GM21515 (cell line): Measurements from ENCODE around the gene MAMLD1.

Source experiments
- ATAC-seq: cut with Tn5 transposase; IDR thresholded peaks from one replicate; pipeline ENCODE4 v1.9.1; 2021; ENCODE audit not compliant: unreplicated experiment

The MAMLD1 gene

GRCh38 chrX:150525061-150525919 is 162.2 kb downstream of the MAMLD1 start:
- no peak for ATAC-seq

- ATAC-seq, result no peak
Observed at GRCh38 chrX:150526692-150527091, 163.6 kb downstream of the MAMLD1 start.

GRCh38 chrX:150527108-150527507 is 164.0 kb downstream of the MAMLD1 start:
- no peak for ATAC-seq

GRCh38 chrX:150529587-150529986 is 166.5 kb downstream of the MAMLD1 start:
- ATAC-seq, result no peak

GRCh38 chrX:150530821-150531220 is 167.7 kb downstream of the MAMLD1 start:
- ATAC-seq, result no peak

- no peak for ATAC-seq
Observed at GRCh38 chrX:150531467-150531866, 168.3 kb downstream of the MAMLD1 start.

GRCh38 chrX:150533863-150534262 is 170.7 kb downstream of the MAMLD1 start:
- ATAC-seq, result no peak

- ATAC-seq, result no peak
Observed at GRCh38 chrX:150536455-150537116, 173.5 kb downstream of the MAMLD1 start.

GRCh38 chrX:150537851-150538250 is 174.7 kb downstream of the MAMLD1 start:
- no peak for ATAC-seq

GRCh38 chrX:150540965-150541364 is 177.8 kb downstream of the MAMLD1 start:
- ATAC-seq, result no peak

GRCh38 chrX:150542846-150543229 is 179.7 kb downstream of the MAMLD1 start:
- peak; percentile 33 for ATAC-seq

GRCh38 chrX:150543230-150544155 is 180.4 kb downstream of the MAMLD1 start:
- peak; percentile 51 for ATAC-seq

GRCh38 chrX:150544222-150544787 is 181.2 kb downstream of the MAMLD1 start:
- ATAC-seq, result no peak

GRCh38 chrX:150544835-150545770 is 182.0 kb downstream of the MAMLD1 start:
- no peak for ATAC-seq

- ATAC-seq, result no peak
Observed at GRCh38 chrX:150546711-150547153, 183.6 kb downstream of the MAMLD1 start.

- ATAC-seq, result peak; percentile 70
Observed at GRCh38 chrX:150547375-150548115, 184.4 kb downstream of the MAMLD1 start.

GRCh38 chrX:150548251-150548650 is 185.1 kb downstream of the MAMLD1 start:
- ATAC-seq, result no peak

- no peak for ATAC-seq
Observed at GRCh38 chrX:150548684-150549083, 185.6 kb downstream of the MAMLD1 start.

GRCh38 chrX:150551963-150552362 is 188.8 kb downstream of the MAMLD1 start:
- ATAC-seq, result no peak
